GM21619 (cell line): ENCODE results near the gene LRRN4CL.
"Not testable (repeated sequence)": the region's sequence is repeated elsewhere in the genome, so short reads cannot be mapped to it uniquely, and the experiment has no call there.

Experiments
- ATAC-seq: cut with Tn5 transposase; IDR thresholded peaks from one replicate; pipeline ENCODE4 v1.9.1; 2021; ENCODE audit not compliant: unreplicated experiment

The LRRN4CL gene

GRCh38 chr11:62677156-62677555 lies 12.2 kb downstream of the LRRN4CL start:
- no peak for ATAC-seq

GRCh38 chr11:62676698-62677097 lies 12.6 kb downstream of the LRRN4CL start:
- ATAC-seq, result no peak

GRCh38 chr11:62675415-62675814 lies 13.9 kb downstream of the LRRN4CL start:
- not testable (repeated sequence) for ATAC-seq

GRCh38 chr11:62673196-62673525 lies 16.2 kb downstream of the LRRN4CL start:
- ATAC-seq, result no peak

GRCh38 chr11:62671608-62672389 lies 17.5 kb downstream of the LRRN4CL start, which contains the start of the genes LBHD1 and UQCC3:
LBHD1 (minus strand) TSS chr11:62672267; CDS start chr11:62670031, 2,236 bp downstream.
UQCC3 (plus strand) TSS chr11:62671673; CDS start chr11:62671746, 73 bp downstream.
- peak; percentile 49 for ATAC-seq

- no peak for ATAC-seq
Observed at GRCh38 chr11:62671236-62671607, 18.1 kb downstream of the LRRN4CL start.

- ATAC-seq, result no peak
Observed at GRCh38 chr11:62669420-62670161, 19.7 kb downstream of the LRRN4CL start.

- no peak for ATAC-seq
Observed at GRCh38 chr11:62667460-62667859, 21.9 kb downstream of the LRRN4CL start.

GRCh38 chr11:62666259-62666926 lies 22.9 kb downstream of the LRRN4CL start:
- ATAC-seq, result no peak

GRCh38 chr11:62665599-62666258 lies 23.6 kb downstream of the LRRN4CL start:
- ATAC-seq, result peak; percentile 3

GRCh38 chr11:62665075-62665598 lies 24.2 kb downstream of the LRRN4CL start, which contains the start of the genes C11orf98 and CSKMT:
C11orf98 (minus strand) TSS chr11:62665210; CDS start chr11:62665169, 41 bp downstream.
CSKMT (plus strand) TSS chr11:62665312; CDS start chr11:62665880, 568 bp downstream.
- peak; percentile 76 for ATAC-seq

GRCh38 chr11:62664405-62665074 lies 24.8 kb downstream of the LRRN4CL start:
- peak; percentile 24 for ATAC-seq

- ATAC-seq, result no peak
Observed at GRCh38 chr11:62656796-62657429, 32.4 kb downstream of the LRRN4CL start.

- ATAC-seq, result no peak
Observed at GRCh38 chr11:62654297-62654696, 35.0 kb downstream of the LRRN4CL start.

GRCh38 chr11:62652161-62653006 lies 36.9 kb downstream of the LRRN4CL start:
- peak; percentile 19 for ATAC-seq

GRCh38 chr11:62650283-62650682 lies 39.0 kb downstream of the LRRN4CL start:
- not testable (repeated sequence) for ATAC-seq

GRCh38 chr11:62649486-62649885 lies 39.8 kb downstream of the LRRN4CL start:
- ATAC-seq, result no peak

- no peak for ATAC-seq
Observed at GRCh38 chr11:62648967-62649364, 40.4 kb downstream of the LRRN4CL start.
